Vagina (tissue), 2 donors: Measurements from ENCODE around the gene LRMDA.

Source experiments
- POLR2A ChIP-seq, 2 donors: fragments of 450-650 bp; IDR thresholded peaks; one replicate each; pipeline ENCODE4 v1.6.1; 2017; ENCODE audit warnings: antibody characterized with exemption in 2 of 2, mild to moderate bottlenecking in 2 of 2, moderate library complexity in 2 of 2
- POLR2AphosphoS5 ChIP-seq, 2 donors: sonication (generic); formaldehyde crosslinking; IDR thresholded peaks; one replicate each; pipeline ENCODE4 v1.9.0; 2017; ENCODE audit warnings: antibody characterized with exemption in 2 of 2, mild to moderate bottlenecking in 2 of 2, low read depth in 1 of 2; ENCODE audit not compliant: insufficient read depth in 1 of 2
- TF ChIP-seq, protein P1 (sequence below), 3 experiments: fragments of 450-650 bp in 2 of 3; fragments of 200-600 bp in 1 of 3; sonication (generic) in 1 of 3; IDR thresholded peaks; one replicate each; pipeline ENCODE4 v1.5.1; 2017 to 2019; ENCODE audit warnings: antibody characterized with exemption in 3 of 3, mild to moderate bottlenecking in 2 of 3, moderate library complexity in 2 of 3

DNA sequence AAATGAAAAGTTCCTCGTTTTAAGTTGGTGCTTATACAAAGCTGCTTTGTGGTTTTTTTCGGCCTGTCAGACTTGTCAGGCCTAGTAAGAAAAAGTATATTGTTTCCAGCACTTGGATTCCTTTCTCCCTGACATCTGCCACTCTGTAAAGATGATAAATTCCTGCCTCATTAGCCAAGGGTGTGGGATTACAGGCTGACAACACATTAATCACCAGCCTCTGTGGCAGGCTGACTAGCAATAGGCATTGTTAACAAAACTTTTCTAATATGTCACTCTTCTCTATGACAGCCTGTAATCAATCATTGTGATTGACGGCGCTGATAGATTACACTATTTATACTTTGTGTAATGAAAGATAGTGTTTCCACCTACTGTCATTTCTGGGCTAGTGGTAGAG is 682.5 kb downstream of the LRMDA start:
- TF ChIP-seq, protein P1, sequence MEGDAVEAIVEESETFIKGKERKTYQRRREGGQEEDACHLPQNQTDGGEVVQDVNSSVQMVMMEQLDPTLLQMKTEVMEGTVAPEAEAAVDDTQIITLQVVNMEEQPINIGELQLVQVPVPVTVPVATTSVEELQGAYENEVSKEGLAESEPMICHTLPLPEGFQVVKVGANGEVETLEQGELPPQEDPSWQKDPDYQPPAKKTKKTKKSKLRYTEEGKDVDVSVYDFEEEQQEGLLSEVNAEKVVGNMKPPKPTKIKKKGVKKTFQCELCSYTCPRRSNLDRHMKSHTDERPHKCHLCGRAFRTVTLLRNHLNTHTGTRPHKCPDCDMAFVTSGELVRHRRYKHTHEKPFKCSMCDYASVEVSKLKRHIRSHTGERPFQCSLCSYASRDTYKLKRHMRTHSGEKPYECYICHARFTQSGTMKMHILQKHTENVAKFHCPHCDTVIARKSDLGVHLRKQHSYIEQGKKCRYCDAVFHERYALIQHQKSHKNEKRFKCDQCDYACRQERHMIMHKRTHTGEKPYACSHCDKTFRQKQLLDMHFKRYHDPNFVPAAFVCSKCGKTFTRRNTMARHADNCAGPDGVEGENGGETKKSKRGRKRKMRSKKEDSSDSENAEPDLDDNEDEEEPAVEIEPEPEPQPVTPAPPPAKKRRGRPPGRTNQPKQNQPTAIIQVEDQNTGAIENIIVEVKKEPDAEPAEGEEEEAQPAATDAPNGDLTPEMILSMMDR (IDR thresholded peaks at IDR 0.05): no peak
- TF ChIP-seq POLR2A (IDR thresholded peaks at IDR 0.05): no peak
- TF ChIP-seq POLR2AphosphoS5 (IDR thresholded peaks at IDR 0.05; ENCODE audit: insufficient read depth in 1 of 2, low read depth in 1 of 2): no peak
